Activated CD8-positive, alpha-beta memory T cell treated with anti-CD3 and anti-CD28 coated beads for 48 hours (primary cell): ENCODE measurements around the gene DOCK1.

ENCODE experiments used
- DNase-seq, 3 experiments: peaks; one replicate each; pipeline ENCODE4 v3.0.0-alpha.2; 2020; ENCODE audit warnings: low read depth in 2 of 3, low spot score in 2 of 3

DOCK1 gene

DNA sequence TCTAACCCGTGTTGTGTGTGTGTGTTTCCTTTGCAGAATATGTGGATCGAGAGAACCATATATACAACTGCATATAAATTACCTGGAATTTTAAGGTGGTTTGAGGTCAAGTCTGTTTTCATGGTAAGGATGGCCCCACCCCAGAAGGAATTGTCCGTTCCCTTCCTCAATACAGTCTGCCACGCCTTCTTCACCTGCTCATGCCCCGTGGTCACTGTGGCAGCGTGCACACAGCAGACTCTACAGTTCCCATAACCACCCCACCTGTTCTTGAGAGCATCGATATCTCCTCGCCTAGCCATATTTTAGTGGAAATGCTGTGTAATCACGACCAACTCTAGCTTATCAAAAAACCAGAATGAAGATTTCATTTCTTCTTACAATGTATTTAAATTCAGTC, 509.9 kb downstream of the DOCK1 start:
- no peak for DNase-seq

DNA sequence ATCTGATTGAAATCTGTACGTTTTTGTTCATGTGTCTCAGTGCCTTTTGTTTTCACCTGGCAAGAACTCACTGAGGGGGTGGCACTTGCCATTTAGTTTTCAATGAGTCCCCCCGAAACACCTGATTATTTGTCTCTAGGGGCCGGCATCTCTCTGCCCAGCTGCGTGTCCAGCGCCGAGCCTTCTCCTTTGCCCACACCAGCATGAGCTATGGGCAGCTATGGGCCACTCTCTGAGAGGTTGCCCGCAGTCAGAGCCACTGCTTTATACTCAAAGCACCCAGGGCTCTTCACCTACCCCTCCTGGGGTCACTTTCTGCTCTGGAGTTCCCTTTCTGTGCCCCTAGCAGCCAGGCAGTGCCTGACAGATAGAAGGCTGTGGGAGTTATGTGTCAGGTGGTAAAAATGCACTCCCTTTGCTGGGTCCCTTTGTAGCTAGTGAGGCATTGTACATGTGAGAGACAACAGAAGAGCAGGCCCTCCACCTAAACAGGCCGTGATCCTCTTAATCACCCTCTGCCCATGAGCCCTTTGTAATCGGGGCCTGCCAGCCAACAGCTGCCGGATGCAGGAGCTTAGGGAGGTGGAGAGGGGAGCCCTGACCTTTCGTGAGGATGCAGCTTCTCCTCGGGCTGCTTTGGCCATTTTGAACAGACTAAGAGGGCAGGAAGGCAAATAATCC, 510.8 kb downstream of the DOCK1 start:
- DNase-seq = no peak

GRCh38 chr10:127417031-127417430, 511.8 kb downstream of the DOCK1 start:
- no peak for DNase-seq

DNA sequence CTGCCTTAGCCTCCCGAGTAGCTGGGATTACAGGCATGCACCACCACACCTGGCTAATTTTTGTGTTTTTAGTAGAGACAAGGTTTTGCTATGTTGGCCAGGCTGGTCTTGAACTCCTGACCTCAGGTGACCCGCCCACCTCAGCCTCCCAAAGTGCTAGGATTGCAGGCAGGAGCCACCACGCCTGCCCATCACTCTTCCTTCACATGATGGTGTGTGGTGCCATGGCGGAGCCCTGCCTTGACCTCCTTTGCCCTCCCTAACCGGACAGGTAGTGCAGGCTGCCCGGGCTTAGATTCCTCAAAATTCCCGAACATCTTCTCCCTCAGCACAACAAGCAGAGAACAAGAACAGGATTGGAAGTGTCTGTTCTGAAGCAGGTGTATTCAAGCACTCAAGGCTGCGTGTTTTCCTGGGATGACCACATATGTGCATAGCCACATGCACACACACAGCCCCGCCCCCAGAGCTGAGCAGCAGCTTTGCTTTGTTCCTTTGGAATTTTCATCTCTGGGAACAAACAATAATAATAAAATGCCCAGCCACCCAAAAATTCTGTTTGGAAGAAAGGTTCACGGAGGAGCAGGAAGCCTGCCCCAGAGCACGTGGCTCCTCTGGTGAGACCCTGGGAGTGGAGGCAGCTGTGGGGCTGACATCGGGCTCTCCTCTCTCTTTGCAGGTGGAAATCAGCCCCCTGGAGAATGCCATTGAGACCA, 512.6 kb downstream of the DOCK1 start:
- no peak for DNase-seq

DNA sequence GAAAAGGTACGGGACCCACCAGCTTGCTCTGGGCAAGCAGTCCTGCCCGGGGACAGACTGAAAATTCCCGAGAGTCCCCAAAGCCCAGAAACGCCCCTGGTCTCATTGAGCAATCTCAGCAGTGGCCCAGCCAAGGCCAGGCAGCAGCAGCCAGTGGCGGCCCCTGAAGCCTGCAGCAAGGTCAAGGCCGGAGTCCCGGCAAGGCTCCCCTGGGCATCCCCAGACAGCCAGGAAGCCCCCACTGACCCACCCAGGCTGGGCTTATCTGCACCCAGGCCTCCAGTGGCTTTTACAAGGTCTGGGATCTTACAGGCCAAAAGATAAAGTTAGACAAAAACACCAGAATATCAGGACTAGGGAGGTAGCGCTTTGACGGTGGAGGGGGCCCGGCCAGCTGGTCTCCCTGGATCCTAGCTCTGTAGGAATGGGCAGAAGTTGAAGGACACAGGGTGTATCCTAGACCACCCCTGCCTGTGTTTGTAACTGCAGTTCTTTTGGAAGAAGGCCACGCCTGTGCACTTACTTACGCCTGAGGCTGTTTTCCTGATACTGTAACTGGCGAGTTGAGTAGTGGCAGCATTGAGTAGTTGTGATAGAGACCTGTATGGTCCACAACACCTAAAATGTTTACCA, 513.4 kb downstream of the DOCK1 start:
- DNase-seq = no peak

DNA sequence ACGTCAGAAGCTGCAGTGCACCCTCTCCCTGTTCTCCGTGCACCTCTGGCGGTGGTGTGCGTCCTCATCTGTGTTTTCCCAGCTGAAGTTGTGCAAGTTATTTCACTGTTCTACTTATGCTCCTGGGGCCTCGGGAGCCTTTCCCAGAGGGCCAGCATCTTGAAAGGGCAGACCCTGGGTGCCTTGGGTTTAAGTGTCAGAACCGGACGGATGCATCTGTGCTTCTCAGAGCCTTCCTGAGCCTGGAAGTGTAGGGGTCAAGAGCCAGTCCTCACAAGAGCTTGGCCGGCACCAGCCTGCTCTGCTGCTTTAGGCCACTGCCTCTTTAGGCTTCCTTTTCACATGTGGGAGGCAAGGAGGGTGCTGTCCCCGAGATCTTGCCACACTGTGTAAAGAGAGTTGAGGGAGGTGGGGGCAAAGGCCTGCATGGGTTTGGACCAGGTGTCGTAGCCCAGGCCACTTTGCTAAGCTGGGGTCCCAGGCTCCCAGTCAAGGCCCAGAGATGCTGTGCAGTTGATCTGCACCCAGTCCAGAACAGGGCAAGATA, 515.0 kb downstream of the DOCK1 start:
- no peak for DNase-seq

DNA sequence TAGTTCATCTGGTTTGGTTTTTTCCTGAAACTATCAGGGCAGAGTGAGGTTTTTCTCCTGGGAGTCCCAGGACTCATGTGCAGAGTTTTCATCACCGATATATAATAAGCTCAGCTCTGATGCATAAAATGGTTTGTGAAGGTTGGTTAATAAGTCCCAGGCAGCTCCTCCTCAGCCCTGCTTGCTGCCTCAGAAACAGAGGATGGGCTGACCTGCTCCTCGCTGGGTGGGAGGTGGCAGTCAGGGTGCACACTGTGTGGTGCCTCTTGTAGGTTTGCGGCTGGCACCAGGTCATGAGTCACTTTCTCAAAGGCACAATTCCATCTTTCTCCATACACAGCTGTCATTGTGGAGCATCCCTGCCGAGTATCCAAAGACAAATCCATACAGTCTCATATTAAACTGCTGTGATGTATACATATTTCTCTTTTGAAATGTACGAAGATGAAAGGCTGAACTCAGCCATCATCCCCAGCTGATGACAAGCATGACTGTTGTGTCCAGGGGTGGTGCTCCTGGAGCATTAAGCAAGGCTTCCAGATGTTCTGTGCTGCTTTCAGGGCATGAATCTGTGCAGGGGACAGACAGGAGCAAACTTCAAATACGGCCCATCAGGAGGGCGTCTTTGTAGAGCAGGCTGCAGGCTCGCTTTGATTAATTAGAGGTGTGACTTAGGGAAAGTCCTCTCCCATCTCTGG, 518.1 kb downstream of the DOCK1 start:
- DNase-seq = no peak

DNA sequence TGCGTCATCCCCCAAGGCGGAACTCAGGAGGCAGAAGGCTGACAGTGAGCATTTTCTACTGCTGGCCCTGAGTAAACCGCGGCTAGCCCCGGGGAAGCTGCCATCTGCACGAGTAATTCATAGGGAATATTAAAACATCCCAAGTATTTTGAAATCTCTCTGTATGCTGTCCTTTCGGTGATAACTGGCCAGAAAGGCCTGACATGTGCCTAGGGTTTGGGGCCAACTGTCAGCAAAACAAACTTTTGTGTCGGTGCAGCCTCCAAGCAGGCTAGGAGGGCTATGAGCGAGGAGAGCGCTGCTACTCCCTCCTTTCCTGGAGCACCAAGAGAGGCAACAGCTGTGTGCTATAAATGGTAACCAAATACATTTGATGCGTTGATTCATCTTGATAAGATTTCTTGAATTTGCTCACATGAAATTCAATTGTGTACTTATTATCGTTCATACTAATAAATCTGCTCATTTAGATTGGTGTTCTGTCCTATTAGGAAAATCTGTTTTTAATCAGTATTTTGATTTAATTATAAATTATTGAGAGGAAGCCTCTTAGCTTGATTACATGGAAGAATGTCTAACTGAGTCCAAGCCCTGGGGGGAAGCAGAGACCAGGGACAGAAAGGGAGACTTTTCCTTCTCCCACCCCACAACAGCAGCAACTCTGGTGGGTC, 519.5 kb downstream of the DOCK1 start:
- no peak for DNase-seq

DNA sequence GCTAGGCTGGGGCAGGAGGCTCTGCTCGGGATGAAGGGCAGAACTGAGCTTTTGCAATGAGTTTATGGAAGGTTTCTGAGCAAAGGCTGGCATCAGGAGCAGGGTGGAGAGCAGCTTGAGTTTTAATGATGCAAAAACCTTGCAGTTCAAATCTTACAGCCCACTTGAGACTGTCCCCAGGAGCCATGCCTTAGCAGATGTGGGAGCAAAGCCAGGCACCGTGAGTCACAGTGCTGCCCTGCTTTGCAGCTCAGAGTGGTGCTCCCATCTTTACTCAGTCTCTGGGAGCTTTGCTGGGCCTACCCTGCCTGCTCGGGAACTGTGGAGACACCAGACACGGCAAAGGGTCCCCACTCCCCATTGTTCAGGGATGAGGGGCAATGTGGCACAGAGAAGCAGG, 521.5 kb downstream of the DOCK1 start:
- DNase-seq = no peak

- DNase-seq = no peak
Measured at GRCh38 chr10:127427926-127428325, 522.7 kb downstream of the DOCK1 start.

- no peak for DNase-seq
Measured at GRCh38 chr10:127428385-127428980, 523.3 kb downstream of the DOCK1 start.

- no peak for DNase-seq
Measured at GRCh38 chr10:127429601-127430312, 524.5 kb downstream of the DOCK1 start.

- no peak for DNase-seq
Measured at GRCh38 chr10:127431525-127431924, 526.3 kb downstream of the DOCK1 start.

- DNase-seq = no peak
Measured at GRCh38 chr10:127434006-127434405, 528.8 kb downstream of the DOCK1 start.

GRCh38 chr10:127435246-127435645, 530.0 kb downstream of the DOCK1 start:
- no peak for DNase-seq

DNA sequence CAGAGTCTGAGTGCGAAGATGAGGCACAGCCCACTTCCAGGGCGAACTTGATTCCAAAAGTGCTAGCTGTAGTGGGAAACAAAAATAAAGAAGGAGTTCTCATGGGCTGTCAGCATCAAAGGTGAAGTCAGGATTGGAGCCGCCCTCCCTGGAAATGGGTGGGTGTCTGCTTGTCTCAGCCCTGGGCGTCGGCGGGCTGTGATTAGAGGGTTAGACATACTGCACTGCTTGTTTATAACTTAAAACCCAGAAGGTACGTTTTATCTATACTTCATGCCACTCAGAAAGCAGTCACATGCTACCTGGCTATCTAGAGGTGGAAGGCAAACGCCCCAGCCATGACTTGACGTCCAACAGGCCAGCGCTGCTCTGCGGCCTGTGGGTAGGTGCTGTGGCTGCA, 535.1 kb downstream of the DOCK1 start:
- no peak for DNase-seq

GRCh38 chr10:127441350-127442219, 536.4 kb downstream of the DOCK1 start:
- no peak for DNase-seq

GRCh38 chr10:127442220-127442525, 536.9 kb downstream of the DOCK1 start:
- no peak for DNase-seq

- DNase-seq = no peak
Measured at GRCh38 chr10:127444155-127444554, 538.9 kb downstream of the DOCK1 start.
